Myocyte (in vitro differentiated cells): Measurements from ENCODE around the gene KLKB1. TPM values are rescaled to one million over a fixed set of nuclear protein-coding genes. Genes with fewer than 3 reads are reported as not detected.

ENCODE experiments used
- DNase-seq: peaks from one replicate; pipeline ENCODE4 v3.0.0-alpha.2; 2012; ENCODE audit warnings: low read depth
- total RNA-seq: library from RNA; depleted of rRNA; stranded (reverse); fragments of >200 nt; gene quantifications from 2 replicates; pipeline ENCODE4 v1.2.3, GENCODE V29; 2014

KLKB1 gene
- total RNA-seq, 1 donor from 2014 or later: not detected

GRCh38 chr4:186307497-186307896 lies 80.2 kb downstream of the KLKB1 start:
- DNase-seq: no peak

GRCh38 chr4:186307916-186308315 lies 80.6 kb downstream of the KLKB1 start:
- no peak for DNase-seq

Other genes with a start within 250 kb of the KLKB1 start
- 2.8 and 3.6 TPM in 2 replicates for gene TLR3, start 158.4 kb upstream of the KLKB1 start, total RNA-seq
- 0.45 and 3.4 TPM in 2 replicates for gene FAM149A, start 122.8 kb upstream of the KLKB1 start, total RNA-seq
- gene CYP4V2, start 35.9 kb upstream of the KLKB1 start, total RNA-seq: 15.8 and 18.0 TPM in 2 replicates
- not detected in 2 replicates for gene F11, start 38.7 kb downstream of the KLKB1 start, total RNA-seq